GM12801 (cell line): Measurements from ENCODE around the gene SYT11.

Experiments used
- TF ChIP-seq, protein P1 (sequence below): IDR thresholded peaks from one replicate; pipeline ENCODE4 v1.5.1; 2011; ENCODE audit warnings: control low read depth; ENCODE audit not compliant: insufficient read length; ENCODE audit errors: extremely low read depth

SYT11 gene

DNA sequence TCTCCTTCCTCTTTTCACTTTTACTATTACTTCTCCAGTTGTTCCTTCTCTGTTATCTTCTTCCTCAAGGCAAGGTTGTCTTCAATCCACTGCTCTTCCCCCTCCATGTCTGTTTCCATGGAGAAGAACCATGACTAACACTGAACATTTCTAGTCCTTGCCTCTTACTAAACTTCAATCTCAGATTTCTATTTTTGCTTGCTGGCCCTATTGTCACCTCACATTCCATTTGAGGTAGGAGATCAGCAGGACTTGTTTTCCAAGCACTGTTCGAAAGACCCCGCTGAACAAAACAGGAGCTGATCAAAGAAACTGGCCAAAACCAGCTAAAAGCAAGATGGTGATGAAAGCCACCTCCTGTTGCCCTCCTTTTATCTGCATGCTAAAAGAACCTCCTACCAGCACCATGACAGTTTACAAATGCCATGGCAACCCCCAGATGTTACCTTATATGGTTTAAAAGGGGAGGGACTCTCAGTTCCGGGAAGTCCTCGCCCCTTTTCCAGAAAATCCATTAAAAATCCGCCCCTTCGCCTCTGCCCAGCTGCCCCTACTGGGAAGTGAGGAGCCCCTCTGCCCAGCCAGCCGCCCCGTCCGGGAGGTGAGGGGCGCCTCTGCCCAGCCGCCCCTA is 25.0 kb upstream of the SYT11 start:
- TF ChIP-seq, protein P1, sequence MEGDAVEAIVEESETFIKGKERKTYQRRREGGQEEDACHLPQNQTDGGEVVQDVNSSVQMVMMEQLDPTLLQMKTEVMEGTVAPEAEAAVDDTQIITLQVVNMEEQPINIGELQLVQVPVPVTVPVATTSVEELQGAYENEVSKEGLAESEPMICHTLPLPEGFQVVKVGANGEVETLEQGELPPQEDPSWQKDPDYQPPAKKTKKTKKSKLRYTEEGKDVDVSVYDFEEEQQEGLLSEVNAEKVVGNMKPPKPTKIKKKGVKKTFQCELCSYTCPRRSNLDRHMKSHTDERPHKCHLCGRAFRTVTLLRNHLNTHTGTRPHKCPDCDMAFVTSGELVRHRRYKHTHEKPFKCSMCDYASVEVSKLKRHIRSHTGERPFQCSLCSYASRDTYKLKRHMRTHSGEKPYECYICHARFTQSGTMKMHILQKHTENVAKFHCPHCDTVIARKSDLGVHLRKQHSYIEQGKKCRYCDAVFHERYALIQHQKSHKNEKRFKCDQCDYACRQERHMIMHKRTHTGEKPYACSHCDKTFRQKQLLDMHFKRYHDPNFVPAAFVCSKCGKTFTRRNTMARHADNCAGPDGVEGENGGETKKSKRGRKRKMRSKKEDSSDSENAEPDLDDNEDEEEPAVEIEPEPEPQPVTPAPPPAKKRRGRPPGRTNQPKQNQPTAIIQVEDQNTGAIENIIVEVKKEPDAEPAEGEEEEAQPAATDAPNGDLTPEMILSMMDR: no peak

DNA sequence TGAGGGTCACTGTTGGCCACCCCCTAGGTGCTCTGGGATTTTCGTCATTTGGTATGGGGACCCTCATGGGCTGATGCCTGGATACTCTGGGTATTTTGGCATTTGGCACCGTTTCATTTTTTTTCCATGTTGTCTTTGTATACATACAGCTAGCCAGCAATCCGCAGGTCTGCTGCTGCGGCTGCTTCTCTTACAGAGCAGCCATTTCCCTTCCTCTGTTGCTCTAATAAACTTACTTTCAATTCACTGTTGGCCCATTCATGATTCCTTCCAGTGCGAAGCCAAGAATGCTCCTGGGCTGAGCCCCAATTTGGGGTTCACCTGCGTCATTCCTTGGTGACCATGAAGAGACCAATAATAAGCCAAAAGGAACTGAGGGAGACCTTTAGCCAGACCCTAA is 23.8 kb upstream of the SYT11 start:
- TF ChIP-seq, protein P1: no peak

DNA sequence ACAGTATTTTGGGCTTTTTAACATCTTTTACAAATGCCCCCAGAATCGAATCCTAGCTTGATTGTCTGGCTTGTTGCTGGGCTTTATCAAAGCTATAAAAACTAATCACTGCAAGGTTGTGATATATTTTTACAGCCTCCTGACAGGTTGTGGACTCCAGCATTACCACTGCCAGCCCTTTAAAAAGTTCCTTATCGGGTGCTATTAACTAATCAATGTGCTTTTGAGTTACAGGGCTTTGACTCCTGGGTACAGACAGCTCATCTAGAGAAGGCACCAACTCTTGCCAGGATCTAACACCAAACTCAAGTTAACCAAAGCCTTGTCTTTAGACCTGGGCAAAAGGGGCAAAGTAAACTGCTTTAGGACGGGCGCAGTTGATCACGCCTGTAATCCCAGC is 19.0 kb upstream of the SYT11 start:
- TF ChIP-seq, protein P1: no peak

DNA sequence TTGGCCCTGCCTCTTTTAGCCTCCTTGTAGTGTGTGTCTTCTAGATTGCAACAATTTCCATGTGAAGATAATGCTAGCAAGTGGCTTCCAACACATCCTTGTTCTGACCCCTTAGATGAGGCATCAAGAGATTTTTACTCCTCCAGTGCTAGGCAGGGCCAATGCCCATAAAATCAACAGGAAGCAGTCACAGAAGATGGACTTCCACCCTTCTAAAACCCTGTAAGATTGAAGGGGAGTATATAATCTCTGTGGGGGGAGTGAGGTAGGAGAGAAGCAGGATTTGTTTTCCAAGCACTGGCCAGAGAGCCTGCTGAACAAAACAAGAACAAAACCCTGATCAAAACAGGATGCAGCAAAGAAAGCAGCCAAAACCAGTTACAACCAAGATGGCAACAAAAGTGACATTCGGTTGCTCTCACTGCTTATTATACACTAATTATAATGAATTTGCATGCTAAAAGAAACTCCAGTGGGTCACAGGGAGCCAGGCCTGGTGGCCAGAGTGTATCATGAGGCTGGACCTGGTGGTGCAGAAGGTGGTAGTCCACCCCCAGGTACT is 14.4 kb upstream of the SYT11 start:
- TF ChIP-seq, protein P1: no peak

DNA sequence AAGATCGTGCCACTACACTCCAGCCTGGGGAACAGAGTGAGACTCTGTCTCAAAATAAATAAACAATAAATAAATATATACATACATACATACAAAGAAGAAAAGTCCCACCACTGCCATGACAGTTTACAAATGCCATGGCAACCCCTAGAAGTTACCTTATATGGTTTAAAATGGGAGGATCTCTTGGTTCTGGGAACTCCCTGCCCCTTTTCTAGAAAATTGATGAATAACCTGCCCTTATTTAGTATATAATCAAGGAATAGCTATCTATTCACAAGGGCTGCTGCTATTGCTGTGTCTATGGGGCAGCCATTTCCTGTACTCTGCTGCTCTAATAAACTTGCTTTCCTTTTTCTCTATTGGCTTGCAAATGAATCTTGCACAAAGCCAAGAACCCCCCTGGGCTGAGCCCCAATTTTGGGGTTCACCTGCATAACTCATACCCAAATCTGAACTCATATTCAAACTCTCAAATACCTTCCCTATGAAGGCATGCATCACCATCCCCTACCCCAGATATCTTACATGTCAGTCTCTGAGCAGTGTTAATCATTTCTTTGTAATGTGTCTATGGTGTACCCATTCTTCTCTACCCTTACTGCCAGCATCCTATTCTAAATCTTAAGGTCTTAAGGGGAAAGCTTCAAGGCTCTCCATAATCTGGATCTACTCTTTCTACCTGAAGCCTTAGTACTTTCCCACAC is 11.4 kb upstream of the SYT11 start:
- TF ChIP-seq, protein P1: no peak

DNA sequence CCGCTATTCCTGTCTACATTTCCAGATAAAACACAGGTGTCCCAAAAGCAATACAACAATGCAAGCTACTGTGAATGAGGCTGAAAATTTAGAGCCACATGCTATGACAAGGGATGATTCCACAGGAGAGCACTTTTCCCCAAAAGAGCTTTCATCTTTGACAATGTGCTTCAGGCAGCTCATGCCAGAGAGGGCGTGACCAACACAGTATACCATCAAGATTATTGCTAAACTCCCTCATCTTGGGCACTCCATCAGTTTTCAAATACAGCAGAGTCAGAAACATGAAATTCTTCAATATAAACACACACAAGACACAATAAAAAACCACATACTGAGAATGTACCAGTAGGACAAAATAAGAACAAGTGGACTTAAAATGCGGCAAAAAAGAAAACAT is 9.0 kb upstream of the SYT11 start:
- TF ChIP-seq, protein P1: no peak

DNA sequence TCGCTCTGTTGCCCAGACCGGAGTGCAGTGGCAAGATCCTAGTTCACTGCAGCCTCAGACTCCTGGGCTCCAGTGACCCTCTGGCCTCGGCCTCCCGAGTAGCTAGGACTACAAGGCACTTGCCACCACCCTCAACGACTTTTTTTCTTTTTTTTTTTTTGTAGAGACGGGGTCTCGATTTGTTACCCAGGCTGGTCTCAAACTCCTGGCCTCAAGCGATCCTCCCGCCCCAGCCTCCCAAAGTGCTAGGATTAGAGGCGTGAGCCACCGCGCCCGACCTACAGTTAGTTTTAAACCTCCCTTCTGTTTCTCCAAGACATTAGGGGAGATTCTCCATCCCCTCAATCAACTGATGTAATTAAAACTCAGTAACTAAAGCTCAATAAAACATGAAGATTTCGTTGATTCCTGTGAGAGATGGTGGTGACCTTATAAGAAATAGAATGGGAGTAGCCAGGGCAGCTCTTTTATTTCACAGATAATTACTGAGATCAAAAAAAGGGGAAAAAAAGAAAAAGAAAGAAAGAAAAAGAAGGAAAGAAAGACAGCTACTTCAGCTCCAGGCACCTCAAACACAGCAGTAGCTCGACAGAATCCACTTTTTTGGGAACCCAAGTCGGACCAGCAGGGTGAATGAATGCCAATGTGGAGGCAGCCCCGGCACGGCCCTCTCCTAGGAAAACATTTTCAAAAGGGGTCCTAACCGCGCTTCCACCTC is 3.0 kb upstream of the SYT11 start:
- TF ChIP-seq, protein P1: no peak
